Measurements from ENCODE around the gene NOP16. TPM values are rescaled to one million over a fixed set of nuclear protein-coding genes. Genes with fewer than 3 reads are reported as not detected.

NOP16 gene
- polyA plus RNA-seq, 4 donors, result 22.5 to 47.6 (median 29.2) TPM

GRCh38 chr5:176379881-176380280, 8.5 kb downstream of the NOP16 start:
- Histone ChIP-seq H3K4me1 (ENCODE audit: control insufficient read depth in 3 of 3, insufficient read depth in 2 of 3, low read depth in 1 of 3, low read length in 2 of 3) (no peaks in the 10 kb centered on the region), H3K9me3 (ENCODE audit: control insufficient read depth in 2 of 2, insufficient read depth in 1 of 2, low read depth in 1 of 2, low read length in 1 of 2) (no peaks in the 10 kb centered on the region), H3K27ac (ENCODE audit: low read depth in 1 of 3, low read length in 2 of 3) (no peak overlapping the region), H3K4me3 (ENCODE audit: low read depth in 1 of 3, low read length in 3 of 3) (no peak overlapping the region), H3K36me3 (ENCODE audit: control insufficient read depth in 3 of 3, insufficient read depth in 2 of 3, low read depth in 1 of 3, low read length in 3 of 3) (peaks cover 8 to 43% (median 16%) of the 10 kb centered on the region in 3 donors), H3K27me3 (ENCODE audit: control insufficient read depth in 3 of 3, insufficient read depth in 3 of 3, low read length in 3 of 3) (no peaks in the 10 kb centered on the region)
- no peak for FAIRE-seq
- 81 to 93% (median 84%) methylated on average over 3 of the region's 3 CpGs for WGBS, 3 donors
- no peak for DNase-seq

- H3K27ac ChIP-seq (ENCODE audit: low read depth in 1 of 3, low read length in 2 of 3), result no peak overlapping the region
- 70 to 81% (median 76%) methylated on average over 7 of the region's 7 CpGs for WGBS, 3 donors
- H3K9me3 ChIP-seq (ENCODE audit: control insufficient read depth in 2 of 2, insufficient read depth in 1 of 2, low read depth in 1 of 2, low read length in 1 of 2), result no peaks in the 10 kb centered on the region
- FAIRE-seq (no peak), DNase-seq (peak in 1 of 2 donors; percentile 20)
- no peaks in the 10 kb centered on the region for H3K27me3 ChIP-seq (ENCODE audit: control insufficient read depth in 3 of 3, insufficient read depth in 3 of 3, low read length in 3 of 3)
- peaks cover 0 to 8% (median 2%) of the 10 kb centered on the region in 3 donors for H3K36me3 ChIP-seq (ENCODE audit: control insufficient read depth in 3 of 3, insufficient read depth in 2 of 3, low read depth in 1 of 3, low read length in 3 of 3)
- H3K4me3 ChIP-seq (ENCODE audit: low read depth in 1 of 3, low read length in 3 of 3), result no peak overlapping the region
- no peaks in the 10 kb centered on the region for H3K4me1 ChIP-seq (ENCODE audit: control insufficient read depth in 3 of 3, insufficient read depth in 2 of 3, low read depth in 1 of 3, low read length in 2 of 3)
These were observed 15.1 kb downstream of the NOP16 start for GRCh38 chr5:176373100-176373818.

GRCh38 chr5:176371621-176372539, 16.5 kb downstream of the NOP16 start:
- no peaks in the 10 kb centered on the region for H3K4me1 ChIP-seq (ENCODE audit: control insufficient read depth in 3 of 3, insufficient read depth in 2 of 3, low read depth in 1 of 3, low read length in 2 of 3)
- WGBS, 3 donors, result 96 to 97% (median 96%) methylated on average over 12 to 13 of the region's 13 CpGs
- H3K27ac ChIP-seq (ENCODE audit: low read depth in 1 of 3, low read length in 2 of 3), result no peak overlapping the region
- peaks cover 0 to 6% (median 0%) of the 10 kb centered on the region in 3 donors for H3K27me3 ChIP-seq (ENCODE audit: control insufficient read depth in 3 of 3, insufficient read depth in 3 of 3, low read length in 3 of 3)
- H3K4me3 ChIP-seq (ENCODE audit: low read depth in 1 of 3, low read length in 3 of 3), result no peak overlapping the region
- no peaks in the 10 kb centered on the region for H3K9me3 ChIP-seq (ENCODE audit: control insufficient read depth in 2 of 2, insufficient read depth in 1 of 2, low read depth in 1 of 2, low read length in 1 of 2)
- DNase-seq (no peak), FAIRE-seq (no peak)
- H3K36me3 ChIP-seq (ENCODE audit: control insufficient read depth in 3 of 3, insufficient read depth in 2 of 3, low read depth in 1 of 3, low read length in 3 of 3), result peaks cover 0 to 15% (median 2%) of the 10 kb centered on the region in 3 donors

GRCh38 chr5:176369934-176370711, 18.3 kb downstream of the NOP16 start:
- peak overlapping the region in 1 of 3 donors; percentile 33 for H3K27ac ChIP-seq (ENCODE audit: low read depth in 1 of 3, low read length in 2 of 3)
- peaks cover 0 to 19% (median 0%) of the 10 kb centered on the region in 3 donors for H3K36me3 ChIP-seq (ENCODE audit: control insufficient read depth in 3 of 3, insufficient read depth in 2 of 3, low read depth in 1 of 3, low read length in 3 of 3)
- no peaks in the 10 kb centered on the region for H3K4me1 ChIP-seq (ENCODE audit: control insufficient read depth in 3 of 3, insufficient read depth in 2 of 3, low read depth in 1 of 3, low read length in 2 of 3)
- WGBS, 3 donors, result 66 to 81% (median 78%) methylated on average over 8 of the region's 8 CpGs
- FAIRE-seq (no peak), DNase-seq (peak in 1 of 2 donors; percentile 39)
- H3K9me3 ChIP-seq (ENCODE audit: control insufficient read depth in 2 of 2, insufficient read depth in 1 of 2, low read depth in 1 of 2, low read length in 1 of 2), result no peaks in the 10 kb centered on the region
- peaks cover 0 to 15% (median 0%) of the 10 kb centered on the region in 3 donors for H3K27me3 ChIP-seq (ENCODE audit: control insufficient read depth in 3 of 3, insufficient read depth in 3 of 3, low read length in 3 of 3)
- no peak overlapping the region for H3K4me3 ChIP-seq (ENCODE audit: low read depth in 1 of 3, low read length in 3 of 3)

- Histone ChIP-seq H3K36me3 (ENCODE audit: control insufficient read depth in 3 of 3, insufficient read depth in 2 of 3, low read depth in 1 of 3, low read length in 3 of 3) (peaks cover 0 to 19% (median 0%) of the 10 kb centered on the region in 3 donors), H3K9me3 (ENCODE audit: control insufficient read depth in 2 of 2, insufficient read depth in 1 of 2, low read depth in 1 of 2, low read length in 1 of 2) (no peaks in the 10 kb centered on the region), H3K4me3 (ENCODE audit: low read depth in 1 of 3, low read length in 3 of 3) (no peak overlapping the region), H3K4me1 (ENCODE audit: control insufficient read depth in 3 of 3, insufficient read depth in 2 of 3, low read depth in 1 of 3, low read length in 2 of 3) (no peaks in the 10 kb centered on the region), H3K27ac (ENCODE audit: low read depth in 1 of 3, low read length in 2 of 3) (no peak overlapping the region), H3K27me3 (ENCODE audit: control insufficient read depth in 3 of 3, insufficient read depth in 3 of 3, low read length in 3 of 3) (peaks cover 0 to 23% (median 0%) of the 10 kb centered on the region in 3 donors)
- 94 to 96% (median 96%) methylated on average over 12 to 13 of the region's 13 CpGs for WGBS, 3 donors
- DNase-seq, result no peak
- FAIRE-seq, result no peak
These were observed 19.7 kb downstream of the NOP16 start for GRCh38 chr5:176368726-176369125.

- H3K4me3 ChIP-seq (ENCODE audit: low read depth in 1 of 3, low read length in 3 of 3), result peak overlapping the region in 2 of 3 donors; percentile 38 to 75
- peaks cover 0 to 23% (median 0%) of the 10 kb centered on the region in 3 donors for H3K27me3 ChIP-seq (ENCODE audit: control insufficient read depth in 3 of 3, insufficient read depth in 3 of 3, low read length in 3 of 3)
- peaks cover 0 to 14% (median 0%) of the 10 kb centered on the region in 3 donors for H3K36me3 ChIP-seq (ENCODE audit: control insufficient read depth in 3 of 3, insufficient read depth in 2 of 3, low read depth in 1 of 3, low read length in 3 of 3)
- FAIRE-seq (no peak), DNase-seq (no peak)
- 45 to 57% (median 56%) methylated on average over 35 to 38 of the region's 38 CpGs for WGBS, 3 donors
- H3K4me1 ChIP-seq (ENCODE audit: control insufficient read depth in 3 of 3, insufficient read depth in 2 of 3, low read depth in 1 of 3, low read length in 2 of 3), result no peaks in the 10 kb centered on the region
- H3K27ac ChIP-seq (ENCODE audit: low read depth in 1 of 3, low read length in 2 of 3), result no peak overlapping the region
- H3K9me3 ChIP-seq (ENCODE audit: control insufficient read depth in 2 of 2, insufficient read depth in 1 of 2, low read depth in 1 of 2, low read length in 1 of 2), result no peaks in the 10 kb centered on the region
These were observed 22.0 kb downstream of the NOP16 start for GRCh38 chr5:176366232-176366894.

- DNase-seq (peak in 1 of 2 donors; percentile 68), FAIRE-seq (no peak)
- Histone ChIP-seq H3K4me1 (ENCODE audit: control insufficient read depth in 3 of 3, insufficient read depth in 2 of 3, low read depth in 1 of 3, low read length in 2 of 3) (no peaks in the 10 kb centered on the region), H3K27ac (ENCODE audit: low read depth in 1 of 3, low read length in 2 of 3) (peak within 1 kb of the TSS in 1 of 3 donors; percentile 7), H3K27me3 (ENCODE audit: control insufficient read depth in 3 of 3, insufficient read depth in 3 of 3, low read length in 3 of 3) (peaks cover 0 to 23% (median 0%) of the 10 kb centered on the region in 3 donors), H3K36me3 (ENCODE audit: control insufficient read depth in 3 of 3, insufficient read depth in 2 of 3, low read depth in 1 of 3, low read length in 3 of 3) (peaks cover 0 to 14% (median 0%) of the 10 kb centered on the region in 3 donors), H3K9me3 (ENCODE audit: control insufficient read depth in 2 of 2, insufficient read depth in 1 of 2, low read depth in 1 of 2, low read length in 1 of 2) (no peaks in the 10 kb centered on the region), H3K4me3 (ENCODE audit: low read depth in 1 of 3, low read length in 3 of 3) (peak within 1 kb of the TSS; percentile 38 to 75 (median 47))
- WGBS, 3 donors, result 0 to 3% (median 1%) methylated on average over 65 to 108 of the region's 108 CpGs
These were observed 22.8 kb downstream of the NOP16 start, which contains the start of gene ARL10 for GRCh38 chr5:176365351-176366231. Gene ARL10, plus strand, starts transcription at chr5:176365487. Its CDS starts 77 bp downstream, at chr5:176365564.

All from small intestine (tissue), 7 donors.